ENCODE results near the gene PCNT.

The PCNT gene

DNA sequence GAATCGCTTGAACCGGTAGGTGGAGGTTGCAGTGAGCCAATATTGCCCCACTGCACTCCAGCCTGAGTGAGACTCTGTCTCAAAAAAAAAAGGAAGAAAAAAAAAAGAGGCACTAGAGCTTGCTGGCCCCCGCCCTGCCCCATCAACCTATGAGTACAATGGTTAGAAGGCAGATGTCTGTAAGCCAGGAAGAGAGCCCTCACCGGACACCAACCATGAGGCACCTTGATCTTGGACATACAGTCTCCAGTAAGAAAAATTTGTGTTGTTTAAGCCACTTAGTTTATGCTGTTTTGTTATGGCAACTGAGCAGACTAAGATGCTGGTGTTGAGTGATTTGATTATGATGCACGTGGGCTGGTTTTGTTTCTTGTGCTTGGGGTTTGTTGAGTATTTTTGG is 168.9 kb downstream of the PCNT start:
- DNase-seq: no peak

DNA sequence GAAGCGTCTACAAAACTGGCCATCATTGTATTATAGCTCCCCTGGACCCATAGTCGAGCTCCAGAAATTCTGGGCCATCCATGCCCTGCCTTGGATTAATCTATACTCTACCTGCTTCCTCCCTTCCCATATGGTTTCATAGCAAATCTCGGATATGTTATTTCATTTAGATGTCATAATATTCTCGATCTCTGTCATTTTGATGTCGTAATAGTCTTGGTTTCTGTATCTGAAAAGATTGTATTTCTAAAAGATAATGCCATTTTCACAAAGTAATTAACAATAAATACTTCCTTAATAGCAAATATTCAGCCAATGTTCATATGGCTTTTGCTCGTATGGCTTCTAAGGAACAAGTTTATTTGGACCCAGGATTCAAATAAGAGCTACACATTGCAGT is 169.9 kb downstream of the PCNT start:
- DNase-seq: no peak

All from activated CD4-positive, alpha-beta T cell treated with anti-CD3 and anti-CD28 coated beads, Interleukin-2, amount 50 U/mL, for 1 hour (primary cell).